Breast epithelium (tissue), 3 donors: ENCODE results near the gene SLC4A9.

Source experiments
- POLR2A ChIP-seq: fragments of 450-650 bp; IDR thresholded peaks from one replicate; pipeline ENCODE4 v1.6.1; 2016; ENCODE audit warnings: antibody characterized with exemption, mild to moderate bottlenecking, moderate library complexity
- TF ChIP-seq, protein P1 (sequence below), 3 donors: fragments of 450-650 bp; IDR thresholded peaks; one replicate each; pipeline ENCODE4 v1.5.1; 2016 to 2017; ENCODE audit warnings: antibody characterized with exemption in 3 of 3, mild to moderate bottlenecking in 3 of 3, moderate library complexity in 3 of 3

DNA sequence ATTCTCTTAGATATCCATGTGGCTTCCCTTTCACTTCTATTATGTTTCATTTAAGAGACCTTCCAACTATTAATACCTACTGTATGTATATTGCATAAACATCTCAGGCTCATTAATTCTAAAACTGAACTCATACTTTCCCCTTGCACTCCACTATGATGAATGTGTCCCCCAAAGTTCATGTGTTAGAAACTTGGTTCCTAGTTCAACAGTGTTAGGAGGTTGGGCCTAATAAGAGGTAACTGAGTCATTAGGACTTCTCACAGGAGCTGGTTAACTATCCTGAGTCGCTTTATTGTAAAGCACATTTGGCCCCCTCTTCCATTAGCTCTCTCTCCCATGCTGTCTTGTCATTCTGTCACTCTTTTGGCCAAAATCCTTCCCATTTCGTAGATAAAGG, 63.6 kb downstream of the SLC4A9 start:
- TF ChIP-seq, protein P1, sequence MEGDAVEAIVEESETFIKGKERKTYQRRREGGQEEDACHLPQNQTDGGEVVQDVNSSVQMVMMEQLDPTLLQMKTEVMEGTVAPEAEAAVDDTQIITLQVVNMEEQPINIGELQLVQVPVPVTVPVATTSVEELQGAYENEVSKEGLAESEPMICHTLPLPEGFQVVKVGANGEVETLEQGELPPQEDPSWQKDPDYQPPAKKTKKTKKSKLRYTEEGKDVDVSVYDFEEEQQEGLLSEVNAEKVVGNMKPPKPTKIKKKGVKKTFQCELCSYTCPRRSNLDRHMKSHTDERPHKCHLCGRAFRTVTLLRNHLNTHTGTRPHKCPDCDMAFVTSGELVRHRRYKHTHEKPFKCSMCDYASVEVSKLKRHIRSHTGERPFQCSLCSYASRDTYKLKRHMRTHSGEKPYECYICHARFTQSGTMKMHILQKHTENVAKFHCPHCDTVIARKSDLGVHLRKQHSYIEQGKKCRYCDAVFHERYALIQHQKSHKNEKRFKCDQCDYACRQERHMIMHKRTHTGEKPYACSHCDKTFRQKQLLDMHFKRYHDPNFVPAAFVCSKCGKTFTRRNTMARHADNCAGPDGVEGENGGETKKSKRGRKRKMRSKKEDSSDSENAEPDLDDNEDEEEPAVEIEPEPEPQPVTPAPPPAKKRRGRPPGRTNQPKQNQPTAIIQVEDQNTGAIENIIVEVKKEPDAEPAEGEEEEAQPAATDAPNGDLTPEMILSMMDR (IDR thresholded peaks at IDR 0.05): no peak
- TF ChIP-seq POLR2A: no peak
